Thyroid gland (tissue), 4 donors: ENCODE results near the gene NFU1. TPM values are rescaled to one million over a fixed set of nuclear protein-coding genes. Genes with fewer than 3 reads are reported as not detected.

Experiments used
- DNase-seq, 2 donors: peaks; one replicate each; pipeline ENCODE4 v3.0.0-alpha.2; 2019
- H3K27ac ChIP-seq, 3 donors: fragments of 200-600 bp; sonication (generic); 1 replicate in 2 of 3; 2 replicates in 1 of 3; pipeline ENCODE4 v1.5.1; 2016 to 2019; ENCODE audit warnings: mild to moderate bottlenecking in 1 of 3, moderate library complexity in 1 of 3
- H3K27me3 ChIP-seq: fragments of 200-600 bp; sonication (generic); one replicate; pipeline ENCODE4 v1.5.1; 2019
- H3K36me3 ChIP-seq, 2 donors: fragments of 200-600 bp; sonication (generic); one replicate each; pipeline ENCODE4 v1.5.1; 2016 to 2019
- H3K4me1 ChIP-seq, 2 donors: fragments of 200-600 bp; sonication (generic); one replicate each; pipeline ENCODE4 v1.5.1; 2017 to 2019
- H3K4me3 ChIP-seq, 3 donors: fragments of 200-600 bp; sonication (generic); replicated peaks in 1 of 3; 1 replicate in 2 of 3; 2 replicates in 1 of 3; pipeline ENCODE4 v1.5.1; 2016; ENCODE audit warnings: mild to moderate bottlenecking in 1 of 3
- H3K9me3 ChIP-seq: fragments of 200-600 bp; sonication (generic); one replicate; pipeline ENCODE4 v1.5.1; 2017
- CTCF ChIP-seq, 6 experiments: fragments of 200-600 bp in 3 of 6; fragments of 450-650 bp in 3 of 6; sonication (generic) in 3 of 6; IDR thresholded peaks; one replicate each; pipeline ENCODE4 v1.5.1; 2016 to 2019; ENCODE audit warnings: antibody characterized with exemption in 6 of 6, mild to moderate bottlenecking in 2 of 6, inconsistent platforms in 1 of 6, moderate library complexity in 1 of 6
- POLR2A ChIP-seq, 2 donors: fragments of 450-650 bp; IDR thresholded peaks; one replicate each; pipeline ENCODE4 v1.6.1; 2017; ENCODE audit warnings: antibody characterized with exemption in 2 of 2, mild to moderate bottlenecking in 2 of 2, moderate library complexity in 1 of 2
- WGBS, 2 donors: methylation state at CpG; one replicate each; pipeline ENCODE4 v1.1.5; 2017; 5-methylcytosine and 5-hydroxymethylcytosine counted together
- intact Hi-C: fragments of 100-400 bp; cut with DNase I; formaldehyde crosslinking; loops from one replicate; pipeline ENCODE4 v1.15.1; 2023
- total RNA-seq, 4 donors: library from RNA; depleted of rRNA; stranded (reverse); fragments of >200 nt; gene quantifications; one replicate each; pipeline ENCODE4 v1.2.3, GENCODE V29; 2016

NFU1 gene
- total RNA-seq, 4 donors from 2014 or later, result 38.7 to 74.2 (median 55.2) TPM

GRCh38 chr2:69386789-69387734 lies 50.2 kb downstream of the NFU1 start, which contains the start of gene GFPT1:
Gene GFPT1, minus strand, starts transcription at chr2:69387227. Its CDS starts 156 bp downstream, at chr2:69387071.
- intact Hi-C loops, result loop anchor here (10.0 kb wide), 1 partner anchor 328 kb away; no protein-coding TSS in a partner anchor
- TF ChIP-seq CTCF (IDR thresholded peaks at IDR 0.05), result peak in 1 of 6 experiments; percentile 2
- peak; percentile 37 to 94 for TF ChIP-seq POLR2A (IDR thresholded peaks at IDR 0.05)
- H3K4me1 ChIP-seq, result peaks cover 13 to 15% of the 10 kb centered on the region in 2 donors

GRCh38 chr2:69386360-69386759 lies 50.9 kb downstream of the NFU1 start:
- H3K9me3 ChIP-seq, result no peaks in the 10 kb centered on the region
- no peak for DNase-seq
- peak overlapping the region; percentile 72 to 87 (median 85) for H3K27ac ChIP-seq
- peak overlapping the region; percentile 24 to 99 (median 94) for H3K4me3 ChIP-seq
- no peaks in the 10 kb centered on the region for H3K27me3 ChIP-seq
- intact Hi-C loops, result loop anchor here (10.0 kb wide), 1 partner anchor 328 kb away; no protein-coding TSS in a partner anchor
- 11 to 15% methylated on average over 6 of the region's 6 CpGs for WGBS, 2 donors
- no peaks in the 10 kb centered on the region for H3K36me3 ChIP-seq
- TF ChIP-seq POLR2A (IDR thresholded peaks at IDR 0.05) (no peak), CTCF (IDR thresholded peaks at IDR 0.05) (no peak)
- H3K4me1 ChIP-seq, result peaks cover 13 to 15% of the 10 kb centered on the region in 2 donors

More at GRCh38 chr2:69386789-69387734, 50.2 kb downstream of the NFU1 start, which contains the start of gene GFPT1:
- Histone ChIP-seq H3K36me3 (no peaks in the 10 kb centered on the region), H3K27ac (peak within 1 kb of the TSS; percentile 72 to 87 (median 85)), H3K9me3 (no peaks in the 10 kb centered on the region), H3K27me3 (no peaks in the 10 kb centered on the region), H3K4me3 (peak within 1 kb of the TSS; percentile 24 to 99 (median 94))
- DNase-seq, result peak; percentile 96
- 2% methylated on average over 36 to 49 of the region's 97 CpGs for WGBS, 2 donors

- H3K9me3 ChIP-seq, result no peaks in the 10 kb centered on the region
- no peak for DNase-seq
- WGBS, 2 donors, result 62 to 63% methylated on average over 8 of the region's 8 CpGs
- no peak overlapping the region for H3K4me3 ChIP-seq
- peak overlapping the region in 1 of 3 donors; percentile 87 for H3K27ac ChIP-seq
- H3K27me3 ChIP-seq, result no peaks in the 10 kb centered on the region
- no peaks in the 10 kb centered on the region for H3K36me3 ChIP-seq
- H3K4me1 ChIP-seq, result peaks cover 13 to 15% of the 10 kb centered on the region in 2 donors
- intact Hi-C loops, result loop anchor here (10.0 kb wide), 1 partner anchor 329 kb away; no protein-coding TSS in a partner anchor
- TF ChIP-seq POLR2A (IDR thresholded peaks at IDR 0.05), result no peak
- TF ChIP-seq CTCF (IDR thresholded peaks at IDR 0.05), result no peak
Observed at GRCh38 chr2:69385443-69386151, 51.6 kb downstream of the NFU1 start.

- H3K9me3 ChIP-seq, result no peaks in the 10 kb centered on the region
Observed at GRCh38 chr2:69384618-69385081, 52.6 kb downstream of the NFU1 start.

More at GRCh38 chr2:69384618-69385081, 52.6 kb downstream of the NFU1 start:
- intact Hi-C loops, result loop anchor here (10.0 kb wide), 1 partner anchor 330 kb away; no protein-coding TSS in a partner anchor
- H3K27me3 ChIP-seq, result no peaks in the 10 kb centered on the region
- TF ChIP-seq CTCF (IDR thresholded peaks at IDR 0.05), result no peak
- TF ChIP-seq POLR2A (IDR thresholded peaks at IDR 0.05), result no peak
- no peak overlapping the region for H3K4me3 ChIP-seq
- peak overlapping the region in 1 of 3 donors; percentile 15 for H3K27ac ChIP-seq
- DNase-seq, result no peak
- WGBS, 2 donors, result 90 to 93% methylated on average over 5 of the region's 5 CpGs
- peaks cover 13 to 15% of the 10 kb centered on the region in 2 donors for H3K4me1 ChIP-seq
- H3K36me3 ChIP-seq, result no peaks in the 10 kb centered on the region
